Subcutaneous abdominal adipose tissue (tissue), 5 donors: Measurements from ENCODE around the gene ATOH1.
A peak's percentile ranks its signal among the peaks of the same experiment; 100 is the strongest.

Source experiments
- H3K27ac ChIP-seq: one replicate; pipeline ENCODE4 v1.7.0; 2013; ENCODE audit warnings: low read depth, mild to moderate bottlenecking, inconsistent platforms, low read length, moderate library complexity
- H3K27me3 ChIP-seq, 5 donors: one replicate each; pipeline ENCODE4 v1.7.0; 2013; ENCODE audit warnings: low read length in 5 of 5, inconsistent platforms in 1 of 5; ENCODE audit not compliant: control insufficient read depth in 5 of 5, insufficient read depth in 4 of 5
- H3K36me3 ChIP-seq, 5 donors: one replicate each; pipeline ENCODE4 v1.7.0; 2013; ENCODE audit warnings: low read length in 5 of 5; ENCODE audit not compliant: control insufficient read depth in 5 of 5, insufficient read depth in 5 of 5
- H3K4me1 ChIP-seq, 5 donors: one replicate each; pipeline ENCODE4 v1.7.0; 2013; ENCODE audit warnings: low read length in 5 of 5, mild to moderate bottlenecking in 3 of 5, moderate library complexity in 1 of 5; ENCODE audit not compliant: control insufficient read depth in 5 of 5, insufficient read depth in 5 of 5
- H3K4me3 ChIP-seq, 5 donors: one replicate each; pipeline ENCODE4 v1.7.0; 2013; ENCODE audit warnings: low read length in 5 of 5, low read depth in 1 of 5
- H3K9ac ChIP-seq, 5 donors: one replicate each; pipeline ENCODE4 v1.7.0; 2013; ENCODE audit warnings: low read length in 5 of 5, mild to moderate bottlenecking in 4 of 5, moderate library complexity in 3 of 5
- H3K9me3 ChIP-seq, 5 donors: one replicate each; pipeline ENCODE4 v1.7.0; 2013; ENCODE audit warnings: low read length in 5 of 5; ENCODE audit not compliant: control insufficient read depth in 5 of 5
- donor health status: healthy.
- donor health status: healthy.
- donor health status: healthy.
- donor health status: healthy.
- donor health status: healthy.

The ATOH1 gene

DNA sequence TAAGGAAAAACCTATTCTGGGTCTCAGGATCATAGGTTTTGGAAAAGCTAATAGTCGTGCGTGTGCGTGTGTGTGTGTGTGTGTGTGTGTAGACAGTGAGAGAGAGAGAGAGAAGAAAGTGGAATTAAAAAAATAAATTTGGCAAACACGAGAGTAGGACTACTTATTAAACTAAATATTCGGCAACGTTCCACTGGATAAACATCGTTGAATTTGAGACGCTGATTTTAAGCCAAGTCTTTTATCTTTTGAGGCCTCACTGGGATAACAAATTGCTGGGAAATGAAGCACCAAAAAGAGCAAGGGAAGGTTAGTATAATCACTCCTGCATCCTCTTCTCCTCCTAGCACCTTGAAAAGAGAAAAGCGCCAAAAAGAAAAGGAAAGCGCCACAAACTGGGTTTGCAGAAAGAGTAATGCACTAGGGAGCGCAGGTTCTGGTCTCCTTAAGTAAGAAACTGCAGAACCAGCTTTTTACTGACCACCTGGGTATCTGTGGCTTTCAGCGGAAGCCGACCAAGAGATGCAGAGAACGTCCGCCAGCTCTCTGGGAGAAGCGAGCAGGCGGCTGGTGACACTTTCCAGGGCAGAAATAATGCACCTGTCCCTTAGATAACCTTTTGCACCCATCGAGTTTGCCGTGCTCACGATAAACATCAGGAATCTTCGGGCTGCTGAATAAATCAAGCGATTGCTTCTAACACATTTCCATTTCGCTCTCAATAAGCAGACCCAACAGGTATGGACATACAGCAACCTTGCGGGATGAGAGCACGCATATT is 3.4 kb downstream of the ATOH1 start:
- peaks cover 54 to 77% (median 66%) of the 10 kb centered on the region in 5 donors for H3K27me3 ChIP-seq
- no peak overlapping the region for H3K9ac ChIP-seq
- H3K4me1 ChIP-seq = peaks cover 0 to 41% (median 35%) of the 10 kb centered on the region in 5 donors

GRCh38 chr4:93834249-93835066 is 5.9 kb downstream of the ATOH1 start:
- no peaks in the 10 kb centered on the region for H3K36me3 ChIP-seq
- H3K4me3 ChIP-seq = peak overlapping the region in 3 of 5 donors; percentile 22 to 55 (median 40)
- no peaks in the 10 kb centered on the region for H3K9me3 ChIP-seq
- H3K27me3 ChIP-seq = peaks cover 35 to 53% (median 46%) of the 10 kb centered on the region in 5 donors
- no peak overlapping the region for H3K27ac ChIP-seq
- no peak overlapping the region for H3K9ac ChIP-seq
- peaks cover 0 to 16% (median 13%) of the 10 kb centered on the region in 5 donors for H3K4me1 ChIP-seq

More for the DNA sequence above, 3.4 kb downstream of the ATOH1 start:
- Histone ChIP-seq H3K9me3 (no peaks in the 10 kb centered on the region), H3K4me3 (no peak overlapping the region), H3K36me3 (no peaks in the 10 kb centered on the region), H3K27ac (no peak overlapping the region)

DNA sequence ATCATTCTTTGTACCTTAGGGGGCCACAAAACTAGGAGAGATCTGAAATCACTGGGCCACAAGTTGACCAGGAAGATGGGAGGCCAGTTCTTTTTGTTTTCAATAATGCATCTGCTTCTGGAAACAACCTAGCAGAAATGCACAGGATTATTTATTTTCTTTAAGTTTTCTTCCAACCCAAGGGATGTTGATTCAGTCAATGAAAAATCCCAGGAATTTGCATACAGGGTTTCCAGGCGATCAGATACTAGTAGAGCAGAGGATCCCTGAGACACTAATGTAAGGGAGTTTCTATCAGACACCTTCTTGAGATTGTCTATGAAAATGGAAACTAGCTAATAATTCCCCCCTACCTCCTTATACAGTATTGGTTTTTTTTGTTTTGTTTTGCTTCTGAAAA is 7.4 kb downstream of the ATOH1 start:
- no peak overlapping the region for H3K27ac ChIP-seq
- peaks cover 0 to 9% (median 9%) of the 10 kb centered on the region in 5 donors for H3K4me1 ChIP-seq
- H3K9ac ChIP-seq = no peak overlapping the region
- H3K36me3 ChIP-seq = no peaks in the 10 kb centered on the region
- H3K4me3 ChIP-seq = no peak overlapping the region
- no peaks in the 10 kb centered on the region for H3K9me3 ChIP-seq
- H3K27me3 ChIP-seq = peaks cover 28 to 44% (median 40%) of the 10 kb centered on the region in 5 donors

DNA sequence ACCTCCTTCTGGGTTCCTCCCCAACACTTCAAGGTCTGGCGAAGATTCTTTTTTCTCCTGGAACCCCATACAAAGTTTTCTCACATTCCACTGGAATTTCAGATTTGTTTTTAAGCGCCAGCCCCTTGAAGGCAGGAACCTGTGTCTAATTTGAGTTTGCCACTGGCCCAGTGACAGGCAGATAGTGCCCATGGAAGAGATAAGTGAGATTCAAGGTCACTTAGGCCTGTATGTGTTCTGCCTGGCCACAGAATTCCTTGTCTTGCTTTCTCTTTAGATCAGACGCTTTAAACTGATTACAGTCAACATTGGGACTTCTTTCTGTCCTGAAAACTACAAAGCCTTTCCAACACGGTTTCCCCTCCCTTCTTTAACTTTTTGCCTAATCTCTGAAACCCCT is 11.2 kb downstream of the ATOH1 start:
- Histone ChIP-seq H3K9me3 (no peaks in the 10 kb centered on the region), H3K36me3 (no peaks in the 10 kb centered on the region), H3K27me3 (peaks cover 3 to 22% (median 6%) of the 10 kb centered on the region in 5 donors), H3K4me1 (peaks cover 0 to 3% (median 3%) of the 10 kb centered on the region in 5 donors), H3K9ac (no peak overlapping the region), H3K27ac (no peak overlapping the region), H3K4me3 (no peak overlapping the region)

- no peaks in the 10 kb centered on the region for H3K4me1 ChIP-seq
- H3K27me3 ChIP-seq = peaks cover 0 to 12% (median 3%) of the 10 kb centered on the region in 5 donors
- H3K27ac ChIP-seq = no peak overlapping the region
- H3K9ac ChIP-seq = no peak overlapping the region
- H3K36me3 ChIP-seq = no peaks in the 10 kb centered on the region
- H3K9me3 ChIP-seq = no peaks in the 10 kb centered on the region
- no peak overlapping the region for H3K4me3 ChIP-seq
Measured at GRCh38 chr4:93841803-93842345, 13.3 kb downstream of the ATOH1 start.

GRCh38 chr4:93842601-93843252 is 14.2 kb downstream of the ATOH1 start:
- Histone ChIP-seq H3K9ac (no peak overlapping the region), H3K4me1 (no peaks in the 10 kb centered on the region), H3K36me3 (no peaks in the 10 kb centered on the region), H3K27ac (no peak overlapping the region), H3K9me3 (no peaks in the 10 kb centered on the region), H3K27me3 (peaks cover 0 to 12% (median 3%) of the 10 kb centered on the region in 5 donors), H3K4me3 (no peak overlapping the region)

DNA sequence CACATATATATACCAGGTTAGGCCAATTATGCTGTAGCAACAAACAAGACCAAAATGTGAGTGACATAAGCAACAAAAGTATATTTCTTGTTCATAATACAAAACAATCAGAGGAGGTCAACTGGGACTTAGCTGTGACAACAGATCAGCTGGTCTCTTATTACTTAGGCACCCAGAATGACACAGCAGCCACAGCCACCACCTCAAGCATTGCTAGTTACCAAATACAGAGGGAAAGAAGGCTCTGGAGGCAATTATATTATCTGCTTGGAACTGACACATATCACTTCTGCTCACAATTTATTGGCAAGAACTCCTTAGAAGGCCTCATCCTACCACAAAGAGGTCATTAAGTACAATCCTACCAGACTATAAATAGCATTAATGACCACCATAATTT is 15.2 kb downstream of the ATOH1 start:
- no peak overlapping the region for H3K27ac ChIP-seq
- H3K27me3 ChIP-seq = peaks cover 0 to 12% (median 3%) of the 10 kb centered on the region in 5 donors
- H3K9me3 ChIP-seq = no peaks in the 10 kb centered on the region
- H3K4me1 ChIP-seq = no peaks in the 10 kb centered on the region
- no peak overlapping the region for H3K4me3 ChIP-seq
- H3K36me3 ChIP-seq = no peaks in the 10 kb centered on the region
- H3K9ac ChIP-seq = no peak overlapping the region

- H3K36me3 ChIP-seq = no peaks in the 10 kb centered on the region
- H3K9me3 ChIP-seq = no peaks in the 10 kb centered on the region
- no peak overlapping the region for H3K27ac ChIP-seq
- peaks cover 0 to 11% (median 4%) of the 10 kb centered on the region in 5 donors for H3K27me3 ChIP-seq
- H3K9ac ChIP-seq = no peak overlapping the region
- no peak overlapping the region for H3K4me3 ChIP-seq
- H3K4me1 ChIP-seq = no peaks in the 10 kb centered on the region
Measured at GRCh38 chr4:93852680-93853079, 24.1 kb downstream of the ATOH1 start.

DNA sequence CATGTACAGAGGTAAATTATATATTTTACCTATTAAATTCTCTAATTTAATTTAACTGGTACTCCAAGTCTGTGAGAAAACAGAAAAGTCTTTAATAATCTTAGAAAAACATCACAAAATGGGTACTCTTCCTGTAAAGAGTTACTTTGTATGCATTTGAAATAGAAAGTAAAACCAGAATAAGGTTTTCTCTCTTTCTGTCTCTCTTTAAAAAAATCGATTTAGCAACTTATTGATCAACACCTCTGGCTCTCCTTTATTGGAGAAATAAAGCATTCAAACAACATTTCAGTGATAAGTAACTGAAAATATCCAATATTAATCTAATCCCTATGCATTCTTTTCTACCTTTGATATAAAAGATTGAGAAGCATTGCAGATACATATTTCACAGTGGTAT is 27.4 kb downstream of the ATOH1 start:
- no peak overlapping the region for H3K9ac ChIP-seq
- H3K36me3 ChIP-seq = no peaks in the 10 kb centered on the region
- H3K27me3 ChIP-seq = peaks cover 0 to 15% (median 4%) of the 10 kb centered on the region in 5 donors
- H3K4me3 ChIP-seq = no peak overlapping the region
- H3K9me3 ChIP-seq = no peaks in the 10 kb centered on the region
- H3K27ac ChIP-seq = no peak overlapping the region
- no peaks in the 10 kb centered on the region for H3K4me1 ChIP-seq
